SK-N-SH (cell line): ENCODE measurements around the gene TEAD4. TPM values are rescaled to one million over a fixed set of nuclear protein-coding genes. Genes with fewer than 3 reads are reported as not detected.

Experiments
- CTCF ChIA-PET: fragments of 300-600, 350-600 bp; formaldehyde crosslinking; extraction: SDS; loops from one replicate; lab custom pipeline; 2021; lab: Yijun Ruan, JAX
- POLR2A ChIA-PET: fragments of 350-600 bp; sonication (Branson Sonifier 250); formaldehyde crosslinking; extraction: SDS; loops from one replicate; lab custom pipeline; 2020; ENCODE audit warnings: antibody characterized with exemption, inconsistent platforms; lab: Yijun Ruan, JAX
- DNase-seq: peaks from one replicate; pipeline ENCODE4 v3.0.0; 2012
- H2AFZ ChIP-seq: fragments of 200-600 bp; sonication (generic); 2 replicates; pipeline ENCODE4 v1.8.1; 2016; ENCODE audit warnings: antibody characterized with exemption, mild to moderate bottlenecking, low read depth
- H3F3A ChIP-seq: fragments of 200-600 bp; sonication (generic); replicated peaks from 2 replicates; pipeline ENCODE3; 2016; ENCODE audit warnings: antibody characterized with exemption, mild to moderate bottlenecking; ENCODE audit not compliant: insufficient read depth
- H3K27ac ChIP-seq, 2 experiments: fragments of 200-500 bp in 1 of 2; fragments of 200-600 bp in 1 of 2; sonication (Bioruptor generic) in 1 of 2; sonication (generic), shearing (Covaris generic) in 1 of 2; 2 replicates each; pipeline versions ENCODE4 v1.5.1 to v1.6.1; 2014 to 2016; ENCODE audit warnings: low read depth in 2 of 2, inconsistent platforms in 1 of 2, low read length in 1 of 2, mild to moderate bottlenecking in 1 of 2, mixed read lengths in 1 of 2
- H3K27me3 ChIP-seq: fragments of 200-600 bp; sonication (generic), shearing (Covaris generic); 2 replicates; pipeline ENCODE4 v1.6.1; 2016; ENCODE audit warnings: mixed run types; ENCODE audit not compliant: insufficient read depth
- H3K36me3 ChIP-seq, 2 experiments: fragments of 200-500 bp in 1 of 2; fragments of 200-600 bp in 1 of 2; sonication (Bioruptor generic) in 1 of 2; sonication (generic) in 1 of 2; replicated peaks in 1 of 2; 2 replicates each; pipeline versions ENCODE3 to v1.5.1; 2014 to 2016; ENCODE audit warnings: low read length in 1 of 2, mild to moderate bottlenecking in 1 of 2; ENCODE audit not compliant: insufficient read depth in 2 of 2, control insufficient read depth in 1 of 2
- H3K4me1 ChIP-seq, 2 experiments: fragments of 200-500 bp in 1 of 2; fragments of 200-600 bp in 1 of 2; sonication (Bioruptor generic) in 1 of 2; sonication (generic), shearing (Covaris generic) in 1 of 2; 2 replicates each; pipeline versions ENCODE4 v1.5.1 to v1.6.1; 2014 to 2016; ENCODE audit warnings: low read depth in 1 of 2, low read length in 1 of 2, mixed run types in 1 of 2; ENCODE audit not compliant: insufficient read depth in 2 of 2, control insufficient read depth in 1 of 2
- H3K4me2 ChIP-seq: fragments of 200-600 bp; sonication (generic), shearing (Covaris generic); 2 replicates; pipeline ENCODE4 v1.6.1; 2017; ENCODE audit warnings: mixed run types
- H3K4me3 ChIP-seq, 2 experiments: fragments of 200-500 bp in 1 of 2; fragments of 200-600 bp in 1 of 2; sonication (Bioruptor generic) in 1 of 2; sonication (generic), shearing (Covaris generic) in 1 of 2; 2 replicates each; pipeline versions ENCODE4 v1.5.1 to v1.8.1; 2014 to 2016; ENCODE audit warnings: low read depth in 2 of 2, inconsistent platforms in 1 of 2, low read length in 1 of 2, mild to moderate bottlenecking in 1 of 2, mixed read lengths in 1 of 2, moderate library complexity in 1 of 2
- H3K79me2 ChIP-seq: fragments of 200-600 bp; sonication (generic); 2 replicates; pipeline ENCODE4 v1.8.1; 2017; ENCODE audit warnings: mild to moderate bottlenecking; ENCODE audit not compliant: insufficient read depth
- H3K9ac ChIP-seq: fragments of 200-600 bp; sonication (generic); 2 replicates; pipeline ENCODE4 v1.6.1; 2017; ENCODE audit warnings: mixed run types
- H3K9me2 ChIP-seq: fragments of 200-600 bp; sonication (generic); 2 replicates; pipeline ENCODE4 v1.6.1; 2017; ENCODE audit warnings: mixed run types
- H3K9me3 ChIP-seq: fragments of 200-600 bp; sonication (generic); 2 replicates; pipeline ENCODE4 v1.6.1; 2017; ENCODE audit warnings: mixed run types, mild to moderate bottlenecking, moderate library complexity
- H4K20me1 ChIP-seq: fragments of 200-600 bp; sonication (generic); 2 replicates; pipeline ENCODE4 v1.6.1; 2017; ENCODE audit warnings: mild to moderate bottlenecking, mixed run types; ENCODE audit not compliant: insufficient read depth
- ELF1 ChIP-seq: IDR thresholded peaks from 2 replicates; pipeline ENCODE4 v1.4.0; 2012
- EP300 ChIP-seq, 2 experiments: IDR thresholded peaks; 2 replicates each; pipeline versions ENCODE4 v1.4.0 to v1.6.1; 2012; ENCODE audit warnings: borderline replicate concordance in 1 of 2, low read depth in 1 of 2, low read length in 1 of 2
- FOSL2 ChIP-seq: IDR thresholded peaks from 2 replicates; pipeline ENCODE4 v1.4.0; 2012; ENCODE audit warnings: low read depth, mild to moderate bottlenecking, moderate library complexity, borderline replicate concordance
- GABPA ChIP-seq: IDR thresholded peaks from 2 replicates; pipeline ENCODE4 v1.4.0; 2012; ENCODE audit warnings: low read depth, mild to moderate bottlenecking
- GATA2 ChIP-seq: sonication (generic); formaldehyde crosslinking; IDR thresholded peaks from 2 replicates; pipeline ENCODE4 v1.5.0; 2020; ENCODE audit warnings: mild to moderate bottlenecking, missing genetic modification reagents
- JUND ChIP-seq: IDR thresholded peaks from 2 replicates; pipeline ENCODE4 v1.4.0; 2012
- MXI1 ChIP-seq: IDR thresholded peaks from 2 replicates; pipeline ENCODE4 v1.6.1; 2012; ENCODE audit warnings: mild to moderate bottlenecking, low read depth, low read length, improper control_type of control experiment
- NRF1 ChIP-seq: IDR thresholded peaks from 2 replicates; pipeline ENCODE4 v1.6.1; 2012; ENCODE audit warnings: low read depth, mild to moderate bottlenecking, low read length
- POLR2AphosphoS5 ChIP-seq: IDR thresholded peaks from 2 replicates; pipeline ENCODE4 v1.6.1; 2012; ENCODE audit warnings: low read depth, low read length
- RAD21 ChIP-seq: IDR thresholded peaks from 2 replicates; pipeline ENCODE4 v1.6.1; 2012; ENCODE audit warnings: mild to moderate bottlenecking, low read length
- RCOR1 ChIP-seq: fragments of 150-350 bp; IDR thresholded peaks from 2 replicates; pipeline ENCODE4 v1.6.1; 2017; ENCODE audit warnings: antibody characterized with exemption, low read length
- RFX5 ChIP-seq: IDR thresholded peaks from 2 replicates; pipeline ENCODE4 v1.6.1; 2012; ENCODE audit warnings: mild to moderate bottlenecking, improper control_type of control experiment, low read length
- SIN3A ChIP-seq: IDR thresholded peaks from 2 replicates; pipeline ENCODE4 v1.6.1; 2012; ENCODE audit warnings: low read depth, mild to moderate bottlenecking, low read length, moderate library complexity, borderline replicate concordance
- SMC3 ChIP-seq: IDR thresholded peaks from 2 replicates; pipeline ENCODE4 v1.6.1; 2012; ENCODE audit warnings: low read depth, low read length, improper control_type of control experiment
- TCF12 ChIP-seq: IDR thresholded peaks from 2 replicates; pipeline ENCODE4 v1.4.0; 2012
- TEAD4 ChIP-seq: IDR thresholded peaks from 2 replicates; pipeline ENCODE4 v1.4.0; 2012; ENCODE audit warnings: mild to moderate bottlenecking, borderline replicate concordance; ENCODE audit not compliant: insufficient read depth
- YY1 ChIP-seq: IDR thresholded peaks from 2 replicates; pipeline ENCODE4 v1.4.0; 2012; ENCODE audit warnings: low read depth, mild to moderate bottlenecking
- WGBS: methylation state at CpG from one replicate; pipeline ENCODE4 v1.1.6; 2017; ENCODE audit warnings: low lambda C conversion rate; 5-methylcytosine and 5-hydroxymethylcytosine counted together
- polyA plus RNA-seq, 3 experiments: library from polyadenylated mRNA; depleted of rRNA; stranded (reverse); fragments of >200 nt; gene quantifications; 2 replicates each; pipeline ENCODE4 v1.2.3, GENCODE V29; 2012
- TF ChIP-seq, protein P1 (sequence below): IDR thresholded peaks from 2 replicates; pipeline ENCODE4 v1.6.1; 2012; ENCODE audit warnings: mild to moderate bottlenecking, low read depth, low read length, moderate library complexity
- TF ChIP-seq, protein P2 (sequence below): fragments of 200-600 bp; sonication (generic); IDR thresholded peaks from 2 replicates; pipeline ENCODE4 v1.6.1; 2017; ENCODE audit warnings: antibody characterized with exemption, mild to moderate bottlenecking, moderate library complexity
- TF ChIP-seq, protein P3 (sequence below): fragments of 150-350 bp; IDR thresholded peaks from 2 replicates; pipeline ENCODE4 v1.6.1; 2016; ENCODE audit warnings: mild to moderate bottlenecking, low read depth, low read length
- TF ChIP-seq, protein P4 (sequence below): IDR thresholded peaks from 2 replicates; pipeline ENCODE4; 2012

TEAD4 gene
- polyA plus RNA-seq, 1 of the 3 experiments (the other 2 are of a cell fraction) = 27.1 TPM

DNA sequence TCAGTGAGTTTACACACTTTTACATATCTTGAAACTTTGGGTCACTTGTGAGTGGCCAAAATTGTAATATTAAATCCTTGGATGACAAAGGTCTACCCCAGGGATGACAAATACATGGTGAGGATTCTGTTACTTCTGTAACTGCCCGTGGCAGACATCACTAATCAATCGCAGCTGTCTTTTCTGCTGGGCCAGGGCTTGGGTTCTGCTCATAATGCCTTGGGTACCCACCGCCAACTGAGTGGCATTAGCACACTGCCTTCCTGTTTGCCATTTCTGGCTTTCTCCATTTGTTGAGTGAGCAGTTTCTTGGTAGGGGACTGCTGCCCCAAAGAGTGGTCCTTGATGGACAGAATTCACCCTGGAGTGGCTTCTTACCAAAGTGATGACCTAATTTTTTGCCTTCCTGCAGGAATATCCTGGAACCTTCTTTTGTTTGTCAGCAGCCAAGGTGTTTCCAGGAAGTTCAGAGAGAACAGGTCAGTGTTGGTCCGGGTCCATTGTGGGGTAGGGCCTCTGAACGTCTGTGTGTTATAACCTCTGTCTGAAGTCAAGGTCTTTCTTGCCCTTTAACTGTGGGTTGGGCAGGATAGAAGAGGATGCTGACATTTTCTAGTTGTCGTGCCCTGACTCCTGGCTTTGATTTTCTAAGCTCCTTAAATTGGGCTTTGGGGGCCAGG is 124.2 kb downstream of the TEAD4 start:
- peaks cover 0 to 3% of the 10 kb centered on the region in 2 experiments for H3K36me3 ChIP-seq
- no peak overlapping the region for H3K27ac ChIP-seq
- H2AFZ ChIP-seq = no peak overlapping the region
- TF ChIP-seq EP300 (IDR thresholded peaks at IDR 0.05; ENCODE audit: borderline replicate concordance in 1 of 2, low read depth in 1 of 2, low read length in 1 of 2) (no peak), SIN3A (no peak), JUND (no peak), RFX5 (no peak), TCF12 (no peak), SMC3 (no peak)
- H3K9me3 ChIP-seq = no peaks in the 10 kb centered on the region
- H4K20me1 ChIP-seq = no peaks in the 10 kb centered on the region; the same call in 1 of the 2 replicates
- H3K4me1 ChIP-seq = peaks cover 0 to 21% of the 10 kb centered on the region in 2 experiments; a peak in 2 of 4 replicates
- H3K4me3 ChIP-seq = no peak overlapping the region
- 86% methylated on average over 6 of the region's 6 CpGs for WGBS
- POLR2A ChIA-PET = no interaction called here
- peaks cover 21% of the 10 kb centered on the region for H3K79me2 ChIP-seq
- H3K27me3 ChIP-seq = no peaks in the 10 kb centered on the region
- no peak overlapping the region for H3K9ac ChIP-seq
- H3K4me2 ChIP-seq = no peak overlapping the region
- H3K9me2 ChIP-seq = no peaks in the 10 kb centered on the region
- DNase-seq = no peak
- H3F3A ChIP-seq = no peaks in the 10 kb centered on the region
- CTCF ChIA-PET = interaction anchor here (1.2 to 3.3 kb wide), 2 partner anchors 10 to 14 kb away, joined by 3 to 11 read pairs; no protein-coding TSS in a partner anchor

DNA sequence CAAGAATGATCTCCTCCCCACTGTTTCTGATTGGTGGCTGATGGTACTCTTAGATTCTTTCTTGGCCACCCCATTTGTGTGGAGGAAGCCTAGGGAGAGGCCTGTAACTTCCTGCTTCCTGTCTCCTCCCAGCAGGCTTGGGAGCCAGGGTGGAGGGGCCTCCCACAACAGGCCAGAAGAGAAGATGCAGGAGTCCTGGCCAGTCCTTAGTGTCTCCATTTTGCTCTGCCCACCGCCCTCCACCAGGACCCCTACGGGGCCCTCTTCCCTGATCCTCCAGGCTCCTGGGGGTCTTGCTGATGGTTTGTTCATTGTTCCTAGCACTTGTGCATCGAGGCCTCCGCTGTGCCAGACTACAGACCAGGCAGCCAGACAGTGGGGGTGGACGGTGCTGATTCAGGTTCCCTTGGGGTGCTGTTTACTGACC is 124.7 kb downstream of the TEAD4 start:
- no peaks in the 10 kb centered on the region for H3K9me2 ChIP-seq
- peaks cover 0 to 21% of the 10 kb centered on the region in 2 experiments; a peak in 2 of 4 replicates for H3K4me1 ChIP-seq
- H3K27ac ChIP-seq = no peak overlapping the region
- H3K27me3 ChIP-seq = no peaks in the 10 kb centered on the region
- DNase-seq = no peak
- H3K9me3 ChIP-seq = no peaks in the 10 kb centered on the region
- H3F3A ChIP-seq = no peaks in the 10 kb centered on the region
- H3K36me3 ChIP-seq = peaks cover 0 to 3% of the 10 kb centered on the region in 2 experiments
- CTCF ChIA-PET = interaction anchor here (1.2 to 3.3 kb wide), 2 partner anchors 10 to 13 kb away, joined by 3 to 11 read pairs; no protein-coding TSS in a partner anchor
- WGBS = 91% methylated on average over 1 of the region's 5 CpGs
- H3K9ac ChIP-seq = no peak overlapping the region
- no peak overlapping the region for H2AFZ ChIP-seq
- POLR2A ChIA-PET = no interaction called here
- H3K4me3 ChIP-seq = no peak overlapping the region
- H3K79me2 ChIP-seq = peaks cover 15% of the 10 kb centered on the region; the same call in 1 of the 2 replicates
- no peaks in the 10 kb centered on the region; the same call in 1 of the 2 replicates for H4K20me1 ChIP-seq
- H3K4me2 ChIP-seq = no peak overlapping the region
- TF ChIP-seq, protein P1, sequence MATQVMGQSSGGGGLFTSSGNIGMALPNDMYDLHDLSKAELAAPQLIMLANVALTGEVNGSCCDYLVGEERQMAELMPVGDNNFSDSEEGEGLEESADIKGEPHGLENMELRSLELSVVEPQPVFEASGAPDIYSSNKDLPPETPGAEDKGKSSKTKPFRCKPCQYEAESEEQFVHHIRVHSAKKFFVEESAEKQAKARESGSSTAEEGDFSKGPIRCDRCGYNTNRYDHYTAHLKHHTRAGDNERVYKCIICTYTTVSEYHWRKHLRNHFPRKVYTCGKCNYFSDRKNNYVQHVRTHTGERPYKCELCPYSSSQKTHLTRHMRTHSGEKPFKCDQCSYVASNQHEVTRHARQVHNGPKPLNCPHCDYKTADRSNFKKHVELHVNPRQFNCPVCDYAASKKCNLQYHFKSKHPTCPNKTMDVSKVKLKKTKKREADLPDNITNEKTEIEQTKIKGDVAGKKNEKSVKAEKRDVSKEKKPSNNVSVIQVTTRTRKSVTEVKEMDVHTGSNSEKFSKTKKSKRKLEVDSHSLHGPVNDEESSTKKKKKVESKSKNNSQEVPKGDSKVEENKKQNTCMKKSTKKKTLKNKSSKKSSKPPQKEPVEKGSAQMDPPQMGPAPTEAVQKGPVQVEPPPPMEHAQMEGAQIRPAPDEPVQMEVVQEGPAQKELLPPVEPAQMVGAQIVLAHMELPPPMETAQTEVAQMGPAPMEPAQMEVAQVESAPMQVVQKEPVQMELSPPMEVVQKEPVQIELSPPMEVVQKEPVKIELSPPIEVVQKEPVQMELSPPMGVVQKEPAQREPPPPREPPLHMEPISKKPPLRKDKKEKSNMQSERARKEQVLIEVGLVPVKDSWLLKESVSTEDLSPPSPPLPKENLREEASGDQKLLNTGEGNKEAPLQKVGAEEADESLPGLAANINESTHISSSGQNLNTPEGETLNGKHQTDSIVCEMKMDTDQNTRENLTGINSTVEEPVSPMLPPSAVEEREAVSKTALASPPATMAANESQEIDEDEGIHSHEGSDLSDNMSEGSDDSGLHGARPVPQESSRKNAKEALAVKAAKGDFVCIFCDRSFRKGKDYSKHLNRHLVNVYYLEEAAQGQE = no peak
- TF ChIP-seq SIN3A = no peak
- no peak for TF ChIP-seq RAD21
- TF ChIP-seq, protein P2, sequence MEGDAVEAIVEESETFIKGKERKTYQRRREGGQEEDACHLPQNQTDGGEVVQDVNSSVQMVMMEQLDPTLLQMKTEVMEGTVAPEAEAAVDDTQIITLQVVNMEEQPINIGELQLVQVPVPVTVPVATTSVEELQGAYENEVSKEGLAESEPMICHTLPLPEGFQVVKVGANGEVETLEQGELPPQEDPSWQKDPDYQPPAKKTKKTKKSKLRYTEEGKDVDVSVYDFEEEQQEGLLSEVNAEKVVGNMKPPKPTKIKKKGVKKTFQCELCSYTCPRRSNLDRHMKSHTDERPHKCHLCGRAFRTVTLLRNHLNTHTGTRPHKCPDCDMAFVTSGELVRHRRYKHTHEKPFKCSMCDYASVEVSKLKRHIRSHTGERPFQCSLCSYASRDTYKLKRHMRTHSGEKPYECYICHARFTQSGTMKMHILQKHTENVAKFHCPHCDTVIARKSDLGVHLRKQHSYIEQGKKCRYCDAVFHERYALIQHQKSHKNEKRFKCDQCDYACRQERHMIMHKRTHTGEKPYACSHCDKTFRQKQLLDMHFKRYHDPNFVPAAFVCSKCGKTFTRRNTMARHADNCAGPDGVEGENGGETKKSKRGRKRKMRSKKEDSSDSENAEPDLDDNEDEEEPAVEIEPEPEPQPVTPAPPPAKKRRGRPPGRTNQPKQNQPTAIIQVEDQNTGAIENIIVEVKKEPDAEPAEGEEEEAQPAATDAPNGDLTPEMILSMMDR = no peak
- no peak for TF ChIP-seq FOSL2
- TF ChIP-seq MXI1 = no peak
- no peak for TF ChIP-seq POLR2AphosphoS5
- TF ChIP-seq NRF1 = no peak
- no peak for TF ChIP-seq GABPA
- TF ChIP-seq, protein P3, sequence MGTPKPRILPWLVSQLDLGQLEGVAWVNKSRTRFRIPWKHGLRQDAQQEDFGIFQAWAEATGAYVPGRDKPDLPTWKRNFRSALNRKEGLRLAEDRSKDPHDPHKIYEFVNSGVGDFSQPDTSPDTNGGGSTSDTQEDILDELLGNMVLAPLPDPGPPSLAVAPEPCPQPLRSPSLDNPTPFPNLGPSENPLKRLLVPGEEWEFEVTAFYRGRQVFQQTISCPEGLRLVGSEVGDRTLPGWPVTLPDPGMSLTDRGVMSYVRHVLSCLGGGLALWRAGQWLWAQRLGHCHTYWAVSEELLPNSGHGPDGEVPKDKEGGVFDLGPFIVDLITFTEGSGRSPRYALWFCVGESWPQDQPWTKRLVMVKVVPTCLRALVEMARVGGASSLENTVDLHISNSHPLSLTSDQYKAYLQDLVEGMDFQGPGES = no peak
- no peak for TF ChIP-seq RCOR1
- TF ChIP-seq TEAD4 = no peak
- TF ChIP-seq YY1 = no peak
- TF ChIP-seq GATA2 (CRISPR knock-in tag) = no peak
- no peak for TF ChIP-seq ELF1
- TF ChIP-seq, protein P4, sequence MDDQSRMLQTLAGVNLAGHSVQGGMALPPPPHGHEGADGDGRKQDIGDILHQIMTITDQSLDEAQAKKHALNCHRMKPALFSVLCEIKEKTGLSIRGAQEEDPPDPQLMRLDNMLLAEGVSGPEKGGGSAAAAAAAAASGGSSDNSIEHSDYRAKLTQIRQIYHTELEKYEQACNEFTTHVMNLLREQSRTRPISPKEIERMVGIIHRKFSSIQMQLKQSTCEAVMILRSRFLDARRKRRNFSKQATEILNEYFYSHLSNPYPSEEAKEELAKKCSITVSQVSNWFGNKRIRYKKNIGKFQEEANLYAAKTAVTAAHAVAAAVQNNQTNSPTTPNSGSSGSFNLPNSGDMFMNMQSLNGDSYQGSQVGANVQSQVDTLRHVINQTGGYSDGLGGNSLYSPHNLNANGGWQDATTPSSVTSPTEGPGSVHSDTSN = no peak
